Stimulated activated CD4-positive, alpha-beta T cell treated with anti-CD3 and anti-CD28 coated beads, Interleukin-15, amount 100 ng/mL, for 24 hours (primary cell): Measurements from ENCODE around the gene CPHXL.
A peak's percentile ranks its signal among the peaks of the same experiment; 100 is the strongest.

Source experiments
- DNase-seq: peaks from one replicate; pipeline ENCODE4 v3.0.0-alpha.2; 2020

The CPHXL gene

DNA sequence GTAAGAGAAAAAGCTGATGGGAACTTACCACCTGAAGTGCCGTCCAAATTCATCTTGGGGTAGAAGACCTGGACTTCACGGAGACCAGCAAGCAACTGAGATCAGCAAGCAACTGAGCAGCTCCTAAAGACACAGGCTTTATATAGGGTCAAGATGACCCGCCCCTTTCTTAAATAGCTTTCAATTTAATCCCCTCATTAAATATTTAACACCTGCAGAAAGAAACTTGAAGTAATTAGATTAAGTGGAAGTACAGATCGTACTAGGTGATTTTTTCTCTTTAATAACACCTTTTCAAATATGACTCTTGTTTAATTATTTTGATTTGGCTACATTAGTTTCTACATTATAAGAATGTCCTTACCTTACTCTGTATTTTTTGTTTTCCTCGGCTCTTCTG is at the start of gene CPHXL:
Gene CPHXL, minus strand, starts transcription at position 101 of the 400 bp plus-strand sequence. Its CDS starts 48 bp downstream, at position 53.
- DNase-seq, result no peak

DNA sequence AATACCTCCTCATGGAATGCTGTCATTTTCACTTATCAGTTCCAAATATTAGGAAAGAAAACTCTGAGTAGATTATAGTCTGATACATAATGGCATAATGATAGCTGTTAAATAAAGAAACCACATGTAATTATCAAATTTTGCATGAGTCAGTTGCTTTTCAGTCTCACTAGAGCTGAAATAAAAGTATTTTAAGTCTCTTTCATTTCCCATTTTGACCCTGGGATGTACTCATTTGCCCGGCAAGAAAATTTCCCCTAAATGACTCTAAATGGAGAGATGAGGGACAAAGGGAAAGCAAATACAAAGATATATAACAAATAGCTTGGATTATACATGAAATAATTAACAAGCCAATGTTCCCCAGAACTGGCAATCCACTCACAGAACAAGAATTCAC is 47.9 kb upstream of the CPHXL start:
- DNase-seq, result no peak

DNA sequence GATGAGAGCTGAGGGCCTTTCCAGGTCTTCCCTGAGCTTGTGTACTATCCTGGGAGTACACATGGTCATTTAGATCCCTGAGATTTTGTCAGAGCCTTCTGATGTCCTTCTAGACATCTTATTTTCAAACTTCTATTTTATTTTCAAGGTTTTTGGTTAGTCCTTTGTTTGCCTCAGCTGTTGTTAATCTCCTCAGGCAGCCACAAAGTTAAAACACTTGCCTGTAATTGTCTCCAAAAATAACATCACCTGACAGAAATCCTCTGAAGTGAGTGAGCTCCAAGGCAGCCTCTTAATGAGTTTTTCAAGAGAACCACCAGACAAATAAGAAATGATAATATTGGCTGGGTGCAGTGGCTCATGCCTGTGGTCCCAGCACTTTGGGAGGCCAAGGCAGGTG is 43.8 kb upstream of the CPHXL start:
- DNase-seq, result no peak

DNA sequence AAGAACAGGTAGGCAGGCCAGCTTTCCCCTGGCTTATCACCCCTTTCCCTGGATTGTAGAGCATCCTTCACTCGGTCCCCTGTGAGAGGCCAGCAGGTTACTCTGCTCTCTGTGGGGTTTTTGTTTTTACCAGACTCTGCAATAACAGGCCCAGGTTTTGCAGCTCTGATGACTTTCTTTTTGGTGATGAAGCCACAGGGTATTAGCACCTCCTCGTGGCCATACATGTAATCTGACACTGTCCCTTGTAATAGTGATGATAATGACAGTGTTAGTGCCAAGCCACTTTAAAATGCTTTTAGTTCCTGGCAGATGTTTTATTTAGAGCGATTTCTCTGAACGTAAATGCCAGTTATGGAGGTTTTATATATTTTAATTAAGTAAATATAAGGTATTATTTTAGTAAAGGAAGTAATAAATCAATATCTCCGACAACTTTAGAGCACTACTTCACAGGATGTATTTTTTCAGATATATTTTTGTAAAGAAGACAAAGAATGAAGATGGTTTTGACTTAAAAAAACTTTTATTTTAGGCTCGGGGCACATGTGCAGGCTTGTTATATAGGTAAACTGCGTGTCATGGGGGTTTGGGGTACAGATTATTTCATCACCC is 38.0 kb upstream of the CPHXL start:
- peak; percentile 56 for DNase-seq

DNA sequence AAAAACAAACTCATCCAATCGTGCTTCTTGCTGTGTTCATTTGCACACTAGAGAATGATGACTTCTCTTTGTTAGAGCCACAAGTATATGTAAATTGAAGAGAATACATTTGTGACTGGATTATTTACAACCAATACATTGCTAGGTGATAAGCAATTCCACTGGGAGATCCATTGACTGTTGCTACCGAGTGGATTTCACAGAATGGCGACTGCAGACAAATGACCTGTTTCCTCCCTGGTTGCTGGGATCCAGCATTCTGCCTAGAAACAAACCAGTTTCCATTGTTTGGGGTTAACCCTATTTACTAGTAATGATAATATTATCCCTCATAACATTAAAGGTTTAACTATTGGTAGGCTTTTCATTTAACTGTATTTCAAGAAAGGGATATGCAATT is 36.9 kb upstream of the CPHXL start:
- no peak for DNase-seq

DNA sequence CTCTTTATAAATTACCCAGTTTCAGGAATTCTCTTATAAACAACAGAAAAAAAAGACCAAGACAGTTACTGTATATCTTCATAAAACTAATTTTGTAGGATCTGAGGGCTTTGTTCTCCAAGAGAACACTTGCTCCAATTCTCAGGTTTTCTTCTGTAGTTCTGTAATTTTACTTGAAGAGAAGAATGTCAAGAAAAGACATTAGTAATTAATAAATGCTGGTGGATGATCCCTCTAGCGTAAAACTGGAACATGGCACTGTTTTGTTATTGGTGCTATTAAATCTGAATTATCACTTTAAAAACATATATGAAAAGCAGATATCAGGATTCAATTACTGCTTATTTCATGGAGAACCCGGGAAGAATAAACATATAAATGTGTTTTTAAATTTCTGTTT is 36.5 kb upstream of the CPHXL start:
- DNase-seq, result no peak

DNA sequence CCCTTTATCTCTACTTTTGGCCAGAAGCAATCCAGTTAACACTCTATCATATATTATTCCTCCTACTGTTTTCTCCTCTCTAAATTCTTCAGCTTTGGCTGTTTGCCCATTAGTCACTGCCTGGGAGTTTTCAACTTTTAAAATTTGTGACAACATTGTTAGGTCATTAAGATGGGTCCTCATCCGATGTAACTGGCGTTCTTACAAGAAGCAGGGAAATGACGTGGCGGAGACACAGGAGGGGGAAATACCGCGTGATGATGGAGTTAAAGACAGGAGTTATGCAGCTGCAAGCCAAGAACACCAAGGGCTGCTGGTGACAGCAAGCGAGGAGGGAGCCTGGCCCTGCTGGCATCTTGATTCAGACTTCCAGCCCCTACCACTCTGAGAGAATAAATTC is 34.8 kb upstream of the CPHXL start:
- peak; percentile 7 for DNase-seq

DNA sequence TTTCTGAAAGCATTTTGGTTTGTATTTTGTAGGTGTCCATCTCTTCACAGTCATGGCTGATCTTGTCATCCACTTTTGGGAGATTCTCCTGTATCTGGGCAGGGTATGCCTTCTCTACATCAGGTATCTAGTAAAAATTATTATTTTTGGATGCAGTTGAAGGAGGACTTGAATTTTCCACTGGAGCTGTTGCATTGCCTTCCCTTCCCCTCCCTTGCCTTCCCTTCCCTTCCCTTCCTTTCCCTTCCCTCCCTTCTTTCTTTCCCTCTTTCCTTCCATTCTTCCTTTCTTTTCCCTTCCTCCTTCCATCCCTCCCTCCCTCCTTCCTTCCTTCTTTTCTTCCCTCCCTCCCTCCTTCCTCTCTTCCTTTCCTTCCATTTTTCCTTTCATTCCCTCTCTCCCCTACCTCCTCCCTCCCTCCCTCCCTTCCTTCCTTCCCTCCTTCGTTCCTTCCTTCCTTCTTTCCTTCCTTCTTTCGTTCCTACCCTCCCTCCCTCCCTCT is 33.8 kb upstream of the CPHXL start:
- DNase-seq, result no peak

DNA sequence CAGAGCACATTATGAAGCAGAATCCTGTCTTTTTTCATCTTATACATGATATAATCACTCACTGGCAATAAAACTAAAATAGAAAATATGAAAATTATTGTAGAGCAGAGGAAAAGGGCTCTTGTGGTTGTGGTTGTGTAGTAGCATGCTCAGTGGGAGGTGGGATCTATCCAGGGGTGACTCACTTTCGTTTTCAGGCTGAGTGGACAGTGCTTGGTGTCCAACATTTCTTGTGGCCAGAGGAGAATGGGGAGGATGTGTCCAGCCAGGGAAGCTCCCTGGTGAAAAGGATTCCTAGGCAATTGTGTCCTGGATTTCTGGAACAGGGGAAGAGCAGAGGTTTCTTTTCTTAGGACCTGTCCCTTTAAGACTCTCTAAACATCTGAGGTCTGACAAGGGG is 31.9 kb upstream of the CPHXL start:
- DNase-seq, result no peak

DNA sequence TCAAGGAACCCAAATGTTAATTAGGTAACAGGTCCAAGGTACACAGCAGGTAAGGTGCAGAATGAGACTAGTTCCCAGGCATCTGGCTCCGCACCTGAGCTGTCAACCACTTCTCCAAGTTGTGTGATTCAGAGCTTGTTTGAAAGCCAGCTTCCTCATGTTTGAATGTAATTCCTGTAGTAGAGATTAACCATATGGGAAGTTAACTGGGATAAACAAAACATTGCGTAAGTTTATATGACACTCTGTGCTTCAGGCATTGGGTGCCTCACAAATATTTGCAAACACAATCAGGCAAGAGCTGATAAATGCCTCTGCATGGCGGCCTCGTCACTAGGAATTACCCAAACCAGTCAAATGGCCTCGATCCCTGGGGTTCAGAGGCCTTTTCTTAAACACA is 27.9 kb upstream of the CPHXL start:
- DNase-seq, result no peak

DNA sequence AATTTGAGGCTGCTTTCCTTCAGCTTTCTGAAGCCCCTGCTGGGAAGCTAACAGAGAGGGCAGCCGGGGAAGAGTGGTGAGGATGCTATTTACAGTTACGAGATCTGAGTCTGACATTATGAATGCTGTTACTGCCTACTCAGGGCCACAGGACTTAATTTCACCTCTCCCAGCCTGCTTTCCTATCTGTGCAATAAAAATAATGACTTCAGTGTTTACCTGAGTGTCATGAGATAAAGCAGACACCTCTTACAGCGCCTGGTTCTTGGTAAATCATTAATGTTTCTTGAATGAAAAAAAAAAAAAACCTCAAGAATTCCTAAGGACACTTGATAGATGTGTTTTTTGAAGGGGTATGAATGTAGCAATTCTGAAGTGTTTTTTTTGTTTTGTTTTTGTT is 24.2 kb upstream of the CPHXL start:
- DNase-seq, result no peak

DNA sequence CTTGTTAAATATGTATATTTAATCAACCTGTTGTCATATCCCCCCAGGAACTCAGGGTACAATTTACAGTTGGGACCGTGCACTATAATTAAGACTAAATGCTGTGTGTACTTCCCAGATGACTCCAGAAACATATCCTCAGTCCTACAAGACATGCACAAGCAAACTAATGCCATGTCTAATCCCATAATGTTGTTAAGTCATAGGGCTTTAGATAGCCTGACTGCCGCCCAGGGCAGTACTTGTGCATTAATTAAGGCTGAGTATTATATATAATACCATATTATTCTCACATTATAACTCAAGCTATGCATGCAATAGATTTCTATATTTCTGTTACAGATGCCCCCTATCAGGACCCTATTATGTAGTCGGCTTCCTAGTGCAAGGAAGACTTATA is 20.1 kb upstream of the CPHXL start:
- no peak for DNase-seq

DNA sequence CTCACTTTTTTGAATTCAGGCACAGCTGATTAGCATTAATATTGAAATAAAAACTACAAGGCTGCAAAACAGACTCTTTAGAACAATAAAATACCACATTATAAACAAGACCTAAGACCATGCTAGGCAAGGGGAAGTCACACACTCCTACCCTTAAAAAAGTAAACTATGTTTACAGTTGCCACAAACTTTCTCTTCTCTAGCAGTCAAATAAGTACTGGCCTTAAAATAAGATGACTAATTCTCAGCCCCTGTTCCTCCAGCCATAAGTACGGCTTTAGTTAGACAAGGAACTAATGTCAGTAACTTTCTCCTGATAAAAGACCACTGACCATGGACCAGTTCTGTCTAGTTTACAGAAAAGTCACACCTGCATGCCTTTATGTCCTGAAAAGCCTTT is 19.5 kb upstream of the CPHXL start:
- DNase-seq, result no peak

DNA sequence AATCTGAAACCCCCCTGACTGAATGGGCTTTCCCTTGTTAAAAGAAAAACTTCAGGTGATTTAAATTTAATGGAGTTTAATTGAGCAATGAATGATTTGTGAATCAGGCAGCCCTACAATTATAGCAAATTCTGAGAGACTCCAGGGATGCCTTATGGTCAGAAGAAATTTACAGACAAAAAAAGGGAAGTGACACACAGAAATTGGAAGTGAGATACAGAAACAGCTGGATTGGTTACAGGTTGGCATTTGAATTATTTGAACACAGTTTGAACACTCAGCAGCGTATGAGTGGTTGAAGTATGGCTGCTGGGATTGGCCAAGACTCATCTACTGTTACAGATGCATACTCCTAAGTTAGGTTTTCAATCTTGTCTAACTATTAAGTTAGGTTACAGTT is 19.0 kb upstream of the CPHXL start:
- DNase-seq, result no peak

DNA sequence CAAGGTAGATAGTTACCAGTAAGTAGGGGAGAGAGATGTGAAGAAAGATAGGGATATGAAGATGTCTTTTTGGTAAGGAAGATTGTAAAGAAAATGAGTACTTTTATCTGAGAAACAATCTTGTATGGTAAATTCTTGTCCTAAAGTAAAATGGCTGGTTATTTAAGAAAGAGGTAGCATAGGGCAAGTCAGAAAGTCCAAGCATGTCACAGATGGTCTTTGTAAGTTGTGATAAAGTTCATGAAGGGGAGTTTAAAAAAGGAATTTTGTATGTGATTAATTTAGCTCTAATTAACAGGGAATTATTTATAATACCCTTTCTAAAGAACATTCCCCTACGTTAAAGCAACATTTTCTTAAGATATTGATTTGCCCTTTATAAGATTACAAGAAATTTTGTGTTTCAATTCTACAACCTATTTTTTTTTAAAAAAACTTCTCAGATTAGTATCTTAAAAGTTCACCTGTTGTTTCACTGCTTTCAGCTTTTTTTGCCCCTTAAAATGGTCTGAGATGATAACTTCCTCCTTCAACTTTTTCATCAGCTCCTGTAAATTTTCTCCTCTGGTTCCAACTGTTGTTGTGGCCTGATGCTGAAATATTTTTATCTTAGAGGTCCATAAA is 16.2 kb upstream of the CPHXL start:
- no peak for DNase-seq

DNA sequence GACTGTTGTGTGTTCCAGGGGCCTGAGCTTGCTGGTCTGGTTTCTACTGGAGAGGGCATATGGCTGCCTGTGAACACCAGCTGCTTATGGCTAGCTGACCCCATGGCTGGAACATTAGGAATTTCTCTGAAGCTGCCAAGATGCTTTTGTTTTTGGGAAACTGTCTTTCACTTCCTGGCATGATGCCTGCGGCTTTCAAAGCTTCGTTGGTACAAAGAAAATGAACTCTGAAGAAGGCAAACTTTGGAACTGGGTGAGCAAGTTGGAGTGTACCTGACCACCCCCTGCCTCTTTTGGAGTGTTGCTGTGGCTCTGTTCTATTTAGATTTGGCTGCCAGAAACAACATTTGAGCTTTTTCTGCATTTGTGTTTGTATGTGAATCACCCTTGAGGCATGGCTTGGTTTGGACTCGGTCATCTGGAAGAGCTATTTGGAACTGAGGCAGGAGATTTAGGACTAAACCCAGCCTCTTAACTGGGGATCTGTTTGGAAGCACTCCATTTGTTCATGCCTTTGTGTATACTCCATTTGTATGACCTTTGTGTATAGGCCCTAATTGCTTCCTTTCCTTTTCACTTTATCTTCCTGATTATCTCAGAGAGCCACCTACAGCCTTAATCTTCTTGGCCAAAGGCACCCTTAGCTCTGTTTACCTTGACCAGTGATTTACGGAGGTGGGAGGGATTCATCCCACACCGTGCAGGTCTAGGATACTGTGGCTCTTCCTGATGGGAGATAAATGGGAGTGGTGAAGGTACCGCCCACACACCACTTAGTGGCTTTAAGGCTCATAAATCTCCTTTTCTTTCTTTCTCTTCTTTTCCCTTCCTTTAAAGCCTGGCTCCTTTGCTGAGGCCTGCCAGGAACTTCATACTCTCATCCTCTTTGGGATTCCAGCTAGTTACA is 7.3 kb upstream of the CPHXL start:
- DNase-seq, result no peak

DNA sequence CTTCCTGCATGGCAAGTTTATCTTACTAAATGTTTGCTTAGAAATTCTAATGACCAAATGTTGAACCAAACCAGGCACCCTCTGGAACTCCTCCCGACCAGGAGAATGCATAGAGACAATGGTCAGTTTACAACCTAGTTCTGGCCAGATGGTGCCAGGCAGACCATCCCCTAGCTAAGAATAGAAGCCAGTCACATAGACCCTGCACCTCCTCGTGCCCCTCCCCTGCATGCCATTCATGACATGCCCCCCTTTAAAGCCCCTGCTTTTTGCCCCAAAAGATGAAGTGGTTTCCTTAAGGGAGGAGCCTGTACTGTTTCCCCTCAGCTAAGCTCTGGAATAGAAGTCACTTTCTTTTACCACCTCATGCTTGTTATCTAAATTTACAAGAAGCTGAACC is 6.6 kb upstream of the CPHXL start:
- no peak for DNase-seq

DNA sequence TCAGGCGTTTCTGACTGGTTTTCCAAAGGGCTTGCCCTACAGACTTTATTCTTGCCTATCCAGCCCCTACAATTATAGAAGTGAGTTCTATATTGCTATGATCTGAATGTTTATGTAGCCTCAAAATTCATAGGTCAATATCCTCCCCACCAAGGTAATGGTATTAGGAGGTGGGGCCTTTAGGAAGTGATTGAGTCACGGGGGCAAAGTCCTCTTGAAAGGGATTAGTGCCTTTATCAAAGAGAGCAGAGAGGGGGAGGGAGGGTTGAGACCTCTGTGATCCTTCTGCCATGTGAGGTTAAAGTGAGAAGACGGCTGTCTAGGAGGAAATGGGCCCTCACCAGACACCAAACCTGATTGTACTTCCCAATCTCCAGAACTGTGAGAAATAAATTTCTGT is 931 bp upstream of the CPHXL start:
- DNase-seq, result no peak

DNA sequence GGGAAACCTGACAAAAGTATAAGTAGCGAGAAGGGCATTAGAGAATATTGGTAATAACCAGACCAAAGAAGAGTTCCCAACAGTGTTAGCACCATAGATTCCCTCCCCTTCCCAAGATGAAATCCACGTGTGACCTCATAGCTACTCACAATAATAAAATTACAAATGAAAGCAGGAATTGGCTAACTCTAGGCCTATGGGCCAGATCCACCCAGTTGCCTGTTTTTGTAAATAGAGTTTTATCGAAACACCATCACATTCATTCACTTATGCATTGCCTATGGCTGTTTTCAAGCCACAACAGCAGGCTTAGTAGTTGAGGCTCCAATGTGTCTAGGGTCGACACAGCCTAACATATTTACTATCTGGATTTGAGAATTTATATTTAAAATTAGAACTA is 7.8 kb downstream of the CPHXL start:
- DNase-seq, result no peak

DNA sequence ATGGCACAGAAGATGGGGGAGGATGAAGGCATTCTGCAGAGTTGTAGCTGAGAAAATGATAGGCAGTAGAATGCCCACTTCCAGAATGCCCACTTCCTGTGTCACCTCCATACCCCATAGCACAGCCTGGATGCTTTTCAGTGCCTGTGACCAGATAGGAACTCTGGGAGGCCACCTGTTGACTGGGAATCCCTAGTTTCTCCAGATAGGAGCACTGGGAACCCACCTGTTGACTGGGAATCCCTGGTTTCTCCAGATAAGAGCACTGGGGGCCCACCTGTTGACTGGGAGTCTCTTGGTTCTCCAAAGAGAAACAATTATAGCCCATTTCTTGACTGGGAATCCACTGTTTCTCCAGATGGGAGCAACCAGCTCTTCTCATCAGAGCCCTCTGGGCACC is 11.6 kb downstream of the CPHXL start:
- DNase-seq, result no peak

DNA sequence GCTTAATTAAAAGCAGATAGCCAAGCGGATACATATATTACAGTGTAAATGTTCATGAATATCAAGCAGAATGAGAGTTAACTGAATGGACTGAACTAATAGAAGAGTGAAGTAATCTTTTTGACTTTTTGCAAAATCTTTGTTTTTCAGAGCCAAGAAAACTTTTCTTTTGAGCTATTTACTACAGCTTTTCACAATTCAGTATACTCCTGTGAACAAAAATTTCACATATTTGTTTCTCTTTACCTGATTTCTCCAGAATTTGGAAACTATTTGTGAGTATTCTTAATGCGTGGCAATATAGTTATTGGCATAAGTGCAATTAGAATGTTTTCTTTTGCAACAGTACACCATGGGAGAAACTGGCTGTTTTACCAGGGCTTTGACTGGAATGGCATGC is 15.9 kb downstream of the CPHXL start:
- DNase-seq, result no peak

DNA sequence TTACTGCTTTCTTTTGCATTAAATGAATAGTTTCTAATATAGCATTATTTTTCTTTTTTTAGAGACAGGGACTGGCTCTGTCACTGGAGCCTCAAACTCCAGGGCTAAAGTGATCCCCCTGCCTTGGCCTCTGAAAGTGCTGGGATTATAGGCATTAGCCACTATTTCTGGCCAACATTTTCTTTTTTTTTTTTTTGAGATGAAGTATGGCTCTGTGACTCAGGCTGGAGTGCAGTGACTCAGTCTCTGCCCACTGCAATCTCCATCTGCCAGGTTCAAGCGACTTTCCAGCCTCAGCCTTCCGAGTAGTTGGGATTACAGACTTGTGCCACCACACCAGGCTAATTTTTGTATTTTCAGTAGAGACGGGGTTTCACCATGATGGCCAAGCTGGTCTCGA is 23.0 kb downstream of the CPHXL start:
- no peak for DNase-seq

DNA sequence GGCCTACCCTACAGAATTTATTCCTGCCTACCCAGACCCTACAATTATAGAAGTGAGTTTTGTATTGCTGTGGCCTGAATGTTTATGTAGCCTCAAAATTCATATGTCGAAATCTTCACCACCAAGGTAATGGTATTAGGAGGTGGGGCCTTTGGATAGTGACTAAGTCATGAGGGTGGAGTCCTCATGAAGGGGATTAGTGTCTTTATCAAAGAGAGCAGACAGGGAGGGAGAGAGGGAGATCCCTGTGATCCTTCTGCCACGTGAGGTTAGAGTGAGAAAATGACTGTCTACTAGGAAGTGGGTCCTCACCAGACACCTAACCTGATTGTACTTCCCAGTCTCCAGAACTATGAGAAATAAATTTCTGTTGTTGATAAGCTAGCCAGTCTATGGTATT is 24.0 kb downstream of the CPHXL start:
- DNase-seq, result no peak

DNA sequence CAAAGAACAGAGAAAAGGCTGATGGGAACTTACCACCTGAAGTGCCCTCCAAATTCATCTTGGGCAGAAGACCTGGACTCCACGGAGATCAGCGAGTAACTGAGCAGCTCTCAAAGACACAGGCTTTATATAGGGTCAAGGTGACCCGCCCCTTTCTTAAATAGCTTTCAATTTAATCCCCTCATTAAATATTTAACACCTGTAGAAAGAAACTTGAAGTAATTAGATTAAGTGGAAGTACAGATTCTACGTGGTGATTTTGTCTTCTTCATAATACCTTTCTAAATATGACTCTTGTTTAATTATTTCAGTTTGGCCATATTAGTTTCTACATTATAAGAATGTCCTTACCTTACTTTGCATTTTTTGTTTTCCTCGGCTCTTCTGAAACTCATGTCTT is 24.9 kb downstream of the CPHXL start, which contains the start of gene DUXB:
Gene DUXB, minus strand, starts transcription at position 101 of the 400 bp plus-strand sequence. Its CDS starts 43 bp downstream, at position 58.
- no peak for DNase-seq
